Activated T-cell treated with anti-CD3 and anti-CD28 coated beads, Interleukin-2, amount 50 U/mL, for 48 hours (primary cell): ENCODE measurements around the gene RERE.
"Not testable (repeated sequence)": the region's sequence is repeated elsewhere in the genome, so short reads cannot be mapped to it uniquely, and the experiment has no call there.

Experiments used
- DNase-seq, 2 experiments: peaks; one replicate each; pipeline ENCODE4 v3.0.0-alpha.2; 2020

The RERE gene

GRCh38 chr1:8631163-8631562 lies 186.3 kb downstream of the RERE start:
- DNase-seq: no peak

- no peak for DNase-seq
These were observed 188.0 kb downstream of the RERE start for GRCh38 chr1:8629241-8630091.

GRCh38 chr1:8628606-8629005 lies 188.8 kb downstream of the RERE start:
- DNase-seq: no peak

GRCh38 chr1:8627728-8628127 lies 189.7 kb downstream of the RERE start:
- no peak for DNase-seq

DNA sequence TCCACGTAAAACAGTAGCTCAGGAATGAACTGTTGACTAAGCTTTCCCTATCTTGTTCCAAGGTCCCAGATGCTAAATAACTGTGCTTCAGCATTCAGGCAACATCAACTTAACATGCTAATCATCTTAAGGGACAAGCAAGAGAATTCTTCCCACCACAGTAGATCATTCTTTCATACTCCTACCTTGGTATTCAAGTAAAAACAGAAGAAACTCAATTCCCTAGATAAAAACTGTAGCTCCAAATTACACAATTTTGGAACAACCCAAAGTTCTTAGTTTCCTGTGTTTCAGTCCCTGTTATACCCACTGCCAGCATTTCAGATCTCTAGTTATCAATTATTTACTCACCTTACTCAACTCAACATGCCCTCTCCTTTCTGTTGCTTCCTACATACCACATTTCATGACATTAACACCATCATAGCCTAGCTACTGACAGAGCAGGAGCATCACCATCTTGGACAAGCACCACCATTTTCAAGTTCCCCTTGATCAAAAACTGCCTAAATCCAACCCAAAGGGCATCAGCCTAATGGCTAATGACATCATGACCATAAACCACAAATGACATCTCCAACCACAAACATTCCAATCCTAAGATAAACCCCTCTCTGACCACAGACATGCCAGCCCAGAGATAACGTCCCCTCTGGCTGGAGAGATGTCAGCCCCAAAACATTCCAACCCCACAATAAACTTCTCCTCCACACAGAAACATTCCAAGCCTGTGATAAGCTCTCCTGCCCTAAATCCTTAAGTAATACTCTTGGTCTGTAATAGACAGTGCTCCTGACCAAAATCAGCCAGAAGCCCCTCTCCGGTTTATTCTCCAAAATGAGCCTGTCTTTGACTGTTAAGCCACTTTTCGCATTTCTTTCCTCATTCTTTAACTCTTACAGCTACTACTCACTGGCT lies 191.2 kb downstream of the RERE start:
- DNase-seq: no peak

DNA sequence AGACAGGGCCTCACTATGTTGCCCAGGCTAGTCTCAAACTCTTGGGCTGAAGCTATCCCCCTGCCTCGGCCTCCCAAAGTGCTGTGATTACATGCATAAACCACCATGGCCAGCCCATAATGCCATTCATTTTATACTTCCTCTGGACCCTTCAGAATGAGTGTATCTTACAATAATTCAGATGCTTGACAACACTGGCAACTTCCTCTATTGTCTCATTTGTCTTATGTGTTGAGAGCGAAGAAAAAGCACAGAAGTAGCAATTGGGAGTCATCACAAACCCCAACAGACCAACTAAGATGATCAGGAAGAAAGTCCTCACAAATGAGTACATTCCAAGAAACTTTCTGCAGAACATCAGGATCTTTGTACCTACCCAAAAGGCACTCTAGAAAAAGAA lies 191.9 kb downstream of the RERE start:
- DNase-seq: no peak

- not testable (repeated sequence) for DNase-seq
These were observed 193.7 kb downstream of the RERE start for GRCh38 chr1:8623651-8624192.

GRCh38 chr1:8621785-8622348 lies 195.6 kb downstream of the RERE start:
- DNase-seq: not testable (repeated sequence)

GRCh38 chr1:8621034-8621582 lies 196.3 kb downstream of the RERE start:
- DNase-seq: not testable (repeated sequence)

DNA sequence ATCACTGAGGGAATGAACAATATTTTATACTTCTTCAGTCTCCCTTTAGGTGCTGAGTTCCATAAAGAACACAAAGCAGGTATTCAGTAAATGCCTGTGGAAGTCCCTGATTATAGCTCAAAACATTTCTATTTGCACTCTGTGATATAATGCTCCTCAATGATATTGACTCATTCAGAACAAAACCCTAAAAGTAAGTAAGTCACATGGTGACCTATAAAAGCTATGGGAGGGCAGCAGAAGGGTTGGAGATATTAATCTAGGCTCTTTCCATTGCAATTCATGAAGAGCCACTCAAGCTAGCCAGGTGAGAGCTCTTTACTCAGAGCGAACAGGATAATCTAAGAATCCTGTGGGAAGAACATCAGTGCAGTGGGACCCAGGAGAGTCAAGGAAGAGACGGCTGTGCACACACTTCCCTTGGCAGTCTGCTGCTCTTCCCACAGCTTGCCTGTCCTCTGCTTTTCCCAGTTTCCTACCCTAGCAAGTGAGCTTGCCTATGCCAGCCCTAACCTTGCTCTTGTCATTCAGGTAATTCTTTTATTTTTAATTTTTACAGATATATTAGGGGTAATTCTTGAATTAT lies 197.4 kb downstream of the RERE start:
- not testable (repeated sequence) for DNase-seq

- DNase-seq: not testable (repeated sequence)
These were observed 198.0 kb downstream of the RERE start for GRCh38 chr1:8619419-8619818.

DNA sequence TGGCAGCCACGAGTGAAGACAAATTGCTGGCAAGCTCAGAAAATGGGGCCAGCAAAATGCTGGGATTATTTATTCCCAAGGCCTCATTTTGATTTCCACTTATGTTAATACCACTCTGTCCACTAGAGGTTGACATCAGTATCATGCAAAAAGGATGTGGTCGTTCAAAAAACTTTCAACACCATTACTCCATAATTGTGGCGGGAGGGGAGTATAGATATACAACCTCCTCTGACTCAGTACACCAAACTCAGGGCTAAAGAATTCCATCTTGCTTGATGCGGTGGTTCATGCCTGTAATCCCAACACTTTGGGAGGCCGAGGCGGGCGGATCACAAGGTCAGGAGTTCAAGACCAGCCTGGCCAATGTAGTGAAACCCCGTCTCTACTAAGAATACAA lies 200.6 kb downstream of the RERE start:
- not testable (repeated sequence) for DNase-seq

DNA sequence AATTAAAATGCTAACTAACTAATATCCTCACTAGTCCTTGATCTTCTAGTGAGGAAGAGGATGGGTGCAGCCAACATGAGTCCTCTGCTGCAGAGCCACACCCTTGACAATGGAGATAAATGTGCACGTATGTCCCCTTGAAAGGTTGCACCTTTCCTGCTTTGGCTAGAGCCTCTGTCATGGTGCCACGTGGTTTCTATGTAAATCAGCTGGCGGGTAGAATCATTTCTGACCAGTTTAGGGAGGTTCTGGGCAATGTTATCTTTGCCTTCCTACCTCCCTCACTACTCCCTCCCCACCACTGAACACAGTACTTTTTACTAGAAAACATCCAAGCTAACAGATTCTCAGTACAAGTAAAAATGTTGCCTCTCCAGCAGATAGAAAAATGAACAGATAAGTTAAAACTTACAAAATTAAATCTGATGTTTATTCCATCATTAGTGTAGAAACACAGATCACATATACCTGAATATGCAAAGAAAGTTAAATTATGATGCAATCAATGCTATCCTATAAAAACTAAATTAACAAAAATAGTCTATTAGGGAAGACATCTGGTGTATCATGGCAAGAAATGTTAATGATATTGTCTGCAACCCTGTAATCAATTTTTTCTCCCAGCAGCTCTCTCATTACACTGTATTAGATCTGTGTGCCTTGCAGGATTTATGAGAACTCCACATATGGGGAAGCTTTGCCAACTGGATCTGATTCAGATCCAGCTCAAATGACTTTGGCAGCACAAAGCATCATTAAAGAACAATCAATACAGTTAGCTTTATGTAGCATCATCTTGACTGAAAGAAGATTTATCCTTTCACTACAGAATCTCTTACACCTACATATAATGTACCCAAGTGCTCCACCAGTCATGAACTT lies 205.6 kb downstream of the RERE start:
- DNase-seq: not testable (repeated sequence)

GRCh38 chr1:8607906-8608305 lies 209.5 kb downstream of the RERE start:
- no peak for DNase-seq

- peak in 1 of 2 experiments; percentile 50 for DNase-seq
These were observed 213.1 kb downstream of the RERE start for GRCh38 chr1:8604041-8604945.

DNA sequence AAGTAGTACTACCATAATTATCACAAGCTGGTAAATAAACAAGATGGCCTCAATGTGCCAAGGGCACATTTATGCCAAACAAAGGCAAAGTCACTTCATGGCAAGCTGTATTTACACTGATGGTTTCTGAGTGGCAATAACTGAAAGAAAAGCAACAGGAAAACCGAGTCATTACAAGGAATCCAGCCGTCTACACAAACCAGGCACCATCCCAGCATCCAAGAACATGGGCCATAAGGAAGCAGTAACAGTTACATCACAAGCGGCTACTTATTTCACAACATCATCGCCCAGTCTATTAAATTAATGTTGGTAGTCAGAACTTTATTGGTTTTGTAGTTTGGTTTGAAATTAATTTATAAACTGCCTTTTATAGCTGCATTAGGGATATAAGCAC lies 214.2 kb downstream of the RERE start:
- no peak for DNase-seq

- peak; percentile 44 to 52 for DNase-seq
These were observed 214.8 kb downstream of the RERE start for GRCh38 chr1:8602471-8603219.

DNA sequence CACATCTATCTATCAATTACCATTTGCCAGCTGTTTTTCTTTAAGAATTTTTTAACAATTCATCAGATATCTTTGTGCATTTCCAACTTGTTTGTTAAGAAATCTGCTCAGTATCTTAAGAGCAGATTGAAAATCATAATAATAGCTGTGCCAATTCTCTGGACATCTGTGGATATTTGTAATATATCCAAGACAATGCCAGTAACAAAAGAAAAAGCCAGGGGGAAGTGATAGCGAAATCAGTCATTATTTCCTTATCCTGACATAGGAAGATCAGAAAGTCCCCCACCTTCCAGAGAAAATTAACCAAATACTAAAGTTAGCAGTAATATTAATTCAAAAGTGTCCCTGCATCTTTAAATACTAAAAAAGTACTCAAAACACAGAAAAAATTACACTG lies 217.1 kb downstream of the RERE start:
- no peak for DNase-seq

DNA sequence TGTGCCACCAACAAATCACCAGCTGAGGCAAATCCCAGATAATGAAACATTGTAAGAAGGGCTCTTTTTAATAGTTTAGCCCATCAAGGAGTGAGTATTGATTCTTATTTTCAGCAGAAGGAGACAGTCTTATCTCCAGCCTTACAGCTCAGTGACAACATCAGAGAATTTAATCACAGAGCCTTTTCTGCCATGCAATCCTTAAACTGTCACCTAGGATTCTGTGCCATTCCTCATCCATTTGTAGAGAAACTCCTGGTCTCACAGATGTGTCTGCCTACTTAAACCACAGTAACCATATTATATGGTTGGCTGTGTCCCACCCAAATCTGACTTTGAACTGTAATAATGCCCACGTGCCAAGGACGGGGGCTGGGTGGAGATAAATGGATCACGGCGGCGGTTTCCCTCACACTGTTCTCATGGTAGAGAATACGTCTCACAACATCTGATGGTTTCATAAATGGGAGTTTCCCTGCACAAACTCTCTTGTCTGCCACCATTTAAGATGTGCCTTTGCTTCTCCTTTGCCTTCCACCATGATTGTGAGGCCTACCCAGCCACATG lies 217.7 kb downstream of the RERE start:
- no peak for DNase-seq
